AG09319 (cell line): ENCODE data around the gene SLC4A7.

Experiments
- DNase-seq: peaks from one replicate; pipeline ENCODE4 v3.0.0-alpha.2; 2010; ENCODE audit warnings: low read depth; ENCODE audit errors: extremely low read depth
- CTCF ChIP-seq: IDR thresholded peaks from 2 replicates; pipeline ENCODE4 v1.5.1; 2011; ENCODE audit warnings: low read depth, mild to moderate bottlenecking, inconsistent platforms, low read length, moderate library complexity

Gene SLC4A7

GRCh38 chr3:27521179-27521871, 37.1 kb upstream of the SLC4A7 start:
- TF ChIP-seq CTCF = no peak
- DNase-seq = peak; percentile 72

- TF ChIP-seq CTCF = no peak
- no peak for DNase-seq
Measured at GRCh38 chr3:27511724-27512422, 27.7 kb upstream of the SLC4A7 start.

- TF ChIP-seq CTCF = no peak
- DNase-seq = no peak
Measured at GRCh38 chr3:27509376-27509775, 25.2 kb upstream of the SLC4A7 start.

- DNase-seq = no peak
- TF ChIP-seq CTCF = no peak
Measured at GRCh38 chr3:27508424-27508823, 24.2 kb upstream of the SLC4A7 start.

GRCh38 chr3:27507515-27508266, 23.5 kb upstream of the SLC4A7 start:
- TF ChIP-seq CTCF = no peak
- no peak for DNase-seq

- no peak for DNase-seq
- no peak for TF ChIP-seq CTCF
Measured at GRCh38 chr3:27507111-27507510, 22.9 kb upstream of the SLC4A7 start.

- no peak for DNase-seq
- TF ChIP-seq CTCF = no peak
Measured at GRCh38 chr3:27504749-27505148, 20.6 kb upstream of the SLC4A7 start.
